Neural progenitor cell (in vitro differentiated cells): ENCODE measurements around the gene REPIN1. TPM values are rescaled to one million over a fixed set of nuclear protein-coding genes. Genes with fewer than 3 reads are reported as not detected.
A peak's percentile ranks its signal among the peaks of the same experiment; 100 is the strongest.

Experiments used
- DNase-seq: peaks from one replicate; pipeline ENCODE4 v3.0.0-alpha.2; 2016; ENCODE audit warnings: low spot score
- H2AFZ ChIP-seq: fragments of 200-600 bp; sonication (generic); replicated peaks from 2 replicates; pipeline ENCODE4 v1.6.1; 2016; ENCODE audit warnings: antibody characterized with exemption
- H3F3A ChIP-seq: fragments of 200-600 bp; sonication (generic); 2 replicates; pipeline ENCODE4 v1.6.1; 2016; ENCODE audit warnings: antibody characterized with exemption, low read depth
- H3K27ac ChIP-seq: fragments of 200-600 bp; sonication (generic); 2 replicates; pipeline ENCODE4 v1.5.1; 2016; ENCODE audit warnings: mild to moderate bottlenecking
- H3K27me3 ChIP-seq: fragments of 200-600 bp; sonication (generic); 2 replicates; pipeline ENCODE4 v1.6.1; 2016; ENCODE audit warnings: mild to moderate bottlenecking, moderate library complexity
- H3K36me3 ChIP-seq: fragments of 200-600 bp; sonication (generic); 2 replicates; pipeline ENCODE4 v1.5.1; 2016
- H3K4me1 ChIP-seq: fragments of 200-600 bp; sonication (generic); 2 replicates; pipeline ENCODE4 v1.6.1; 2016; ENCODE audit warnings: mixed run types
- H3K4me2 ChIP-seq: fragments of 200-600 bp; sonication (generic); 2 replicates; pipeline ENCODE4 v1.6.1; 2016
- H3K4me3 ChIP-seq: fragments of 200-600 bp; sonication (generic); 2 replicates; pipeline ENCODE4 v1.5.1; 2016
- H3K79me2 ChIP-seq: fragments of 200-600 bp; sonication (generic); 2 replicates; pipeline ENCODE4 v1.6.1; 2016; ENCODE audit warnings: low read depth
- H3K9ac ChIP-seq: fragments of 200-600 bp; sonication (generic); 2 replicates; pipeline ENCODE4 v1.6.1; 2016
- H3K9me3 ChIP-seq: fragments of 200-600 bp; sonication (generic); 2 replicates; pipeline ENCODE4 v1.5.1; 2016; ENCODE audit warnings: low read depth
- H4K20me1 ChIP-seq: fragments of 200-600 bp; sonication (generic); 2 replicates; pipeline ENCODE4 v1.6.1; 2016; ENCODE audit warnings: low read depth
- H3K27ac Mint-ChIP-seq: 3 replicates; pipeline ENCODE4 v1.8.0; 2021; ENCODE audit warnings: mixed read lengths
- H3K27me3 Mint-ChIP-seq: 2 replicates; pipeline ENCODE4 v1.8.0; 2022; ENCODE audit warnings: low read depth, mild to moderate bottlenecking, inconsistent platforms, moderate library complexity, mixed read lengths; ENCODE audit not compliant: insufficient read depth
- H3K36me3 Mint-ChIP-seq: 3 replicates; pipeline ENCODE4 v1.8.0; 2021; ENCODE audit warnings: mixed read lengths
- H3K4me1 Mint-ChIP-seq: 3 replicates; pipeline ENCODE4 v1.8.0; 2021; ENCODE audit warnings: mixed read lengths
- H3K4me3 Mint-ChIP-seq: 3 replicates; pipeline ENCODE4 v1.8.0; 2021; ENCODE audit warnings: mild to moderate bottlenecking, moderate library complexity, mixed read lengths
- H3K9me3 Mint-ChIP-seq: 3 replicates; pipeline ENCODE4 v1.8.0; 2020; ENCODE audit warnings: mixed read lengths
- EZH2 ChIP-seq: fragments of 200-600 bp; sonication (generic); IDR thresholded peaks from 2 replicates; pipeline ENCODE4 v1.6.1; 2017; ENCODE audit warnings: antibody characterized with exemption, mild to moderate bottlenecking, moderate library complexity
- EZH2phosphoT487 ChIP-seq: fragments of 200-600 bp; sonication (generic); IDR thresholded peaks from 2 replicates; pipeline ENCODE4 v1.6.1; 2017; ENCODE audit warnings: antibody characterized with exemption
- total RNA-seq: library from RNA; depleted of rRNA; stranded (reverse); fragments of >200 nt; gene quantifications from 2 replicates; pipeline ENCODE4 v1.2.3, GENCODE V29; 2015; ENCODE audit warnings: low replicate concordance
- TF ChIP-seq, protein P1 (sequence below): fragments of 200-600 bp; sonication (generic); IDR thresholded peaks from 2 replicates; pipeline ENCODE4 v1.5.1; 2017; ENCODE audit warnings: antibody characterized with exemption, mild to moderate bottlenecking

Gene REPIN1
- total RNA-seq, 1 donor from 2014 or later = 18.0 TPM

DNA sequence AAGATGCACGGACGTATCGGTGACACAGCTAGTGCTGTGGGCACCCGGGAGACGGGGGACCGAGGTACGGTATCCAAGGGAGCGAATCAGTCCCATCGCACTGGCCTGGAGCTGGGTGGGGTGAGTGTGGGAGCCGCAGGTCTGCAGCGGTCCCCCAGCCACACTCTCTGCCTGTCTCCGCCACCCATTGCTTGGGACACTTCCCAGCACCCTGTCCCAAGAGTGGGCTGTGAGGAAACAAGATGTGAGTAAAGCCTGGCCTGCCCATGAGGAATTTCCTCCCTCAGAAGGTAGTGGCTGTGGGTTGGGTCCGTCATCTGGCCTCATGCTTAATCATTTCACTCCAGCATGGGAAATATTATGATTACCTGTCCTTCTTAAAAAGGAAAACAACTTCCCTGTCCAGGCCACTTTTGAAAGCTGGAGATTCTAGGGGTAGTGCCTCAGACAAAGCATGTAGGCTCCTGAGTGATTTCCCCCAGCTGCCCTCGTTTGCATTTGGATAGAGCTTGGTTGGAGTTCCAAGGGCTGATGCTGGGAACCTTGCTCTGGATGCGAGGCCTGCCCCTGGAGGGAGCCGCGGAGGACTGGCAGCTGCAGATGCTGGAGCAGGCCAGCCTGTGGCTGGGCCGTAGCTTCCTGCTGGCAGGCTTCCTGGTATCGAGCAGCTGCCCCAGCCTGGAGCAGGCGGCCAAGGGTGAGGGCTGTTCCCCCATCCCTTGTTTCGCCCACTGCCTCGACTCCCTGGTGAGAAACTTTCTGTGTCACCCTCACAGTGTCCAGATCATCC, 39.1 kb upstream of the REPIN1 start:
- Mint-ChIP-seq H3K36me3 (no peaks in the 10 kb centered on the region), H3K27me3 (peaks cover 8% of the 10 kb centered on the region), H3K9me3 (no peaks in the 10 kb centered on the region), H3K4me1 (peaks cover 10% of the 10 kb centered on the region), H3K4me3 (no peak overlapping the region), H3K27ac (no peak overlapping the region)
- H3K4me2 ChIP-seq = no peak overlapping the region
- no peaks in the 10 kb centered on the region for H4K20me1 ChIP-seq
- H3K9ac ChIP-seq = no peak overlapping the region
- H3K79me2 ChIP-seq = no peaks in the 10 kb centered on the region
- H3K4me1 ChIP-seq = peaks cover 7% of the 10 kb centered on the region
- no peaks in the 10 kb centered on the region for H3K36me3 ChIP-seq
- no peak for DNase-seq
- no peaks in the 10 kb centered on the region for H3K9me3 ChIP-seq
- no peaks in the 10 kb centered on the region for H3K27me3 ChIP-seq
- no peak for TF ChIP-seq EZH2
- TF ChIP-seq, protein P1, sequence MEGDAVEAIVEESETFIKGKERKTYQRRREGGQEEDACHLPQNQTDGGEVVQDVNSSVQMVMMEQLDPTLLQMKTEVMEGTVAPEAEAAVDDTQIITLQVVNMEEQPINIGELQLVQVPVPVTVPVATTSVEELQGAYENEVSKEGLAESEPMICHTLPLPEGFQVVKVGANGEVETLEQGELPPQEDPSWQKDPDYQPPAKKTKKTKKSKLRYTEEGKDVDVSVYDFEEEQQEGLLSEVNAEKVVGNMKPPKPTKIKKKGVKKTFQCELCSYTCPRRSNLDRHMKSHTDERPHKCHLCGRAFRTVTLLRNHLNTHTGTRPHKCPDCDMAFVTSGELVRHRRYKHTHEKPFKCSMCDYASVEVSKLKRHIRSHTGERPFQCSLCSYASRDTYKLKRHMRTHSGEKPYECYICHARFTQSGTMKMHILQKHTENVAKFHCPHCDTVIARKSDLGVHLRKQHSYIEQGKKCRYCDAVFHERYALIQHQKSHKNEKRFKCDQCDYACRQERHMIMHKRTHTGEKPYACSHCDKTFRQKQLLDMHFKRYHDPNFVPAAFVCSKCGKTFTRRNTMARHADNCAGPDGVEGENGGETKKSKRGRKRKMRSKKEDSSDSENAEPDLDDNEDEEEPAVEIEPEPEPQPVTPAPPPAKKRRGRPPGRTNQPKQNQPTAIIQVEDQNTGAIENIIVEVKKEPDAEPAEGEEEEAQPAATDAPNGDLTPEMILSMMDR = no peak
- TF ChIP-seq EZH2phosphoT487 = no peak
- H2AFZ ChIP-seq = peak overlapping the region; percentile 77
- no peak overlapping the region for H3K27ac ChIP-seq
- no peak overlapping the region for H3K4me3 ChIP-seq
- peaks cover 5% of the 10 kb centered on the region for H3F3A ChIP-seq

DNA sequence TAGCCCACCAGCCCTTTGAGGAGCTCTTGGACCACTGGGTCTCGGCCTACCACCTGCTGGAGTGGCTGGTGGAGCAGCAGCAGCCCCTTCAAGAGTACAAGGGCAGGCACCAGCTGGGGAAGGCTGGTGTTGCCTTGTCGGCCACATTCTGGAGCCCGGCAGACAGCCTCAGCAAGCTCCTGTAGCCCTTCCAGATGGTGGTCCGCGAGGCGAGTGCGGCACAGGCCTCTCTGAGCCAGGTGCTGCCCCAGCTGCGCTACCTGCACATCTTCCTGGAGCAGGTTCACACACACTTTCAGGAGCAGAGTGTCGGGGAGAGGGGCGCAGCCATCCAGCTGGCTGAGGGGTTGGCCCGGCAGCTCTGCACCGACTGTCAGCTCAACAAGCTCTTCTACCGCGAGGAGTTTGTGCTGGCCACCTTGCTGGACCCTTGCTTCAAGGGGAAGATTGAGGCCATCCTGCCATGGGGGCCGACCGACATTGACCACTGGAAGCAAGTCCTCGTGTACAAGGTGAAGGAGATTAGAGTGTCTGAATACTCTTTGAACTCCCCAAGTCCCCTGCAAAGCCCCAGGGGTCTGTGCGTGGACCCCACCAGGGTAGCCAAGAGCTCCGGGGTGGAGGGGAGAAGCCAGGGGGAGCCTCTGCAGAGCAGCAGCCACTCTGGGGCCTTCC, 38.3 kb upstream of the REPIN1 start:
- peaks cover 3% of the 10 kb centered on the region for H3K4me1 Mint-ChIP-seq
- Histone ChIP-seq H3K4me3 (no peak overlapping the region), H3K4me2 (no peak overlapping the region), H3K4me1 (peaks cover 5% of the 10 kb centered on the region), H3K27me3 (no peaks in the 10 kb centered on the region), H3K36me3 (no peaks in the 10 kb centered on the region), H3K9ac (no peak overlapping the region), H3F3A (peaks cover 5% of the 10 kb centered on the region), H2AFZ (no peak overlapping the region), H4K20me1 (no peaks in the 10 kb centered on the region), H3K9me3 (no peaks in the 10 kb centered on the region), H3K79me2 (no peaks in the 10 kb centered on the region), H3K27ac (no peak overlapping the region)
- no peak overlapping the region for H3K27ac Mint-ChIP-seq
- H3K27me3 Mint-ChIP-seq = peaks cover 8% of the 10 kb centered on the region
- no peaks in the 10 kb centered on the region for H3K9me3 Mint-ChIP-seq
- DNase-seq = no peak
- H3K4me3 Mint-ChIP-seq = no peak overlapping the region
- no peaks in the 10 kb centered on the region for H3K36me3 Mint-ChIP-seq
- TF ChIP-seq EZH2phosphoT487 (no peak), EZH2 (no peak)
- TF ChIP-seq, protein P1 = no peak

DNA sequence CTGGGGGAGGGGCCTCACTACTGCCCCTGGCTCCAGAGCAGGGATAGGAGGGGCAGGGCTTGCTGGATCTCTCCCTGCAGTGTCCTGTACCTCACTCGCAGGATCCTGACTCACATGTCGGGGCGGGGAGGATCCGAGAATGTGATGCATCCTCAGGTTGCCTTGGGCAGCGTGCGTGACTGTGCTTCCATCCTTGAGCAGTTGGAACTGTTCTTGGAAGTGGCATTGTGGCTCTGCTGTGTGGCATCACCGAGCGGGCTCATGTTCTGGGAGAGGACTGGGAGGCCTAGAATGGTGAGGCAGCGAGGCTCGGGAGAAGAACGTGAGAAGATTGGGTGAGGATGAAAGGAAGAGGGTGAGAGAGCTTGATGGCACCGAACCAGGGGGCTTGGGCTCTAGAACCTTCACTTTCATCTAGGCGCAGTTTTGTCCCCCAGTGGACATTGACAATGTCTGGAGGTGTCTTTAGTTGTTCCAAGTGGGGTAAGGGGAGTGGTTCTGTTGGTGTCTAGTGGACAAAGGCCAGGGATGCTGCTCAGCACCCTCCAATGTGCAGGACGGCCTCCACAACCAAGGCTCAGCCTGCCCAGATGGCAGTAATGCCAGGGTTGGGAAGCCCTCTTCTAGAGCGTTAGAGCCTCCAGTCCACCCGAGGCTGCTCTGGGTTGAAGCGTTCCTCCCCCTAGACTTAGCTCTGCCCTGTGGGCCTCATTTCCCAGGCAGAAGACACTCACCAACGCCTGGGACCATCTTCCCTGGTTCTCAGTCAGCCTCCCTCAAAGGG, 35.6 kb upstream of the REPIN1 start:
- Histone ChIP-seq H4K20me1 (peaks cover 2% of the 10 kb centered on the region), H3K9me3 (no peaks in the 10 kb centered on the region), H3K4me2 (no peak overlapping the region), H3K27me3 (no peaks in the 10 kb centered on the region), H3F3A (peaks cover 5% of the 10 kb centered on the region), H3K9ac (no peak overlapping the region), H3K27ac (no peak overlapping the region), H3K79me2 (no peaks in the 10 kb centered on the region), H3K36me3 (no peaks in the 10 kb centered on the region), H2AFZ (no peak overlapping the region), H3K4me3 (no peak overlapping the region), H3K4me1 (peaks cover 10% of the 10 kb centered on the region)
- peaks cover 7% of the 10 kb centered on the region for H3K27me3 Mint-ChIP-seq
- no peak overlapping the region for H3K4me3 Mint-ChIP-seq
- H3K27ac Mint-ChIP-seq = no peak overlapping the region
- TF ChIP-seq, protein P1 = no peak
- TF ChIP-seq EZH2phosphoT487 = no peak
- TF ChIP-seq EZH2 = no peak
- peaks cover 15% of the 10 kb centered on the region for H3K4me1 Mint-ChIP-seq
- no peak for DNase-seq
- H3K9me3 Mint-ChIP-seq = no peaks in the 10 kb centered on the region
- no peaks in the 10 kb centered on the region for H3K36me3 Mint-ChIP-seq
